ENCODE results near the gene TFAP2A. TPM values are rescaled to one million over a fixed set of nuclear protein-coding genes. Genes with fewer than 3 reads are reported as not detected.
A peak's percentile ranks its signal among the peaks of the same experiment; 100 is the strongest.

TFAP2A gene
- total RNA-seq, 3 donors from 2014 or later: 25.2 to 46.0 TPM; not detected in 1

GRCh38 chr6:10415617-10416480 is 975 bp upstream of the TFAP2A start:
- no peaks in the 10 kb centered on the region for H3K9me3 ChIP-seq
- no peak for TF ChIP-seq CTCF (IDR thresholded peaks at IDR 0.05)
- no peak for TF ChIP-seq POLR2AphosphoS5 (IDR thresholded peaks at IDR 0.05)
- no peak for TF ChIP-seq POLR2A (IDR thresholded peaks at IDR 0.05)
- peaks cover 0 to 8% of the 10 kb centered on the region in 2 donors for H3K4me1 ChIP-seq
- peak overlapping the region; percentile 97 to 98 for H3K27ac ChIP-seq
- intact Hi-C loops (cut with DNase I; ENCODE audit: low total_unique reads): no loop called here
- peak overlapping the region in 2 of 3 donors; percentile 59 to 95 for H3K4me3 ChIP-seq
- peaks cover 5 to 50% of the 10 kb centered on the region in 2 donors for H3K27me3 ChIP-seq
- no peak for DNase-seq (ENCODE audit: low spot score in 2 of 2)
- H3K36me3 ChIP-seq: no peaks in the 10 kb centered on the region

- H3K4me1 ChIP-seq: peaks cover 0 to 5% of the 10 kb centered on the region in 2 donors
Measured at GRCh38 chr6:10413850-10414738, 780 bp downstream of the TFAP2A start.

GRCh38 chr6:10413262-10413849 is 1.5 kb downstream of the TFAP2A start:
- no peaks in the 10 kb centered on the region for H3K9me3 ChIP-seq
- peaks cover 5 to 46% of the 10 kb centered on the region in 2 donors for H3K27me3 ChIP-seq
- H3K4me1 ChIP-seq: peaks cover 0 to 5% of the 10 kb centered on the region in 2 donors
- H3K36me3 ChIP-seq: no peaks in the 10 kb centered on the region
- H3K27ac ChIP-seq: peak overlapping the region; percentile 97 to 98
- no peak for DNase-seq (ENCODE audit: low spot score in 2 of 2)
- TF ChIP-seq POLR2AphosphoS5 (IDR thresholded peaks at IDR 0.05): no peak
- TF ChIP-seq CTCF (IDR thresholded peaks at IDR 0.05): no peak
- no peak for TF ChIP-seq POLR2A (IDR thresholded peaks at IDR 0.05)
- peak overlapping the region; percentile 58 to 95 (median 59) for H3K4me3 ChIP-seq
- intact Hi-C loops (cut with DNase I; ENCODE audit: low total_unique reads): no loop called here

More at GRCh38 chr6:10413850-10414738, 780 bp downstream of the TFAP2A start:
- H3K4me3 ChIP-seq: peak overlapping the region in 2 of 3 donors; percentile 59 to 95
- peak overlapping the region; percentile 97 to 98 for H3K27ac ChIP-seq
- DNase-seq (ENCODE audit: low spot score in 2 of 2): no peak
- H3K27me3 ChIP-seq: peaks cover 5 to 54% of the 10 kb centered on the region in 2 donors
- H3K9me3 ChIP-seq: no peaks in the 10 kb centered on the region
- peak in 1 of 3 donors; percentile 32 for TF ChIP-seq CTCF (IDR thresholded peaks at IDR 0.05)
- no peak for TF ChIP-seq POLR2AphosphoS5 (IDR thresholded peaks at IDR 0.05)
- no peaks in the 10 kb centered on the region for H3K36me3 ChIP-seq
- intact Hi-C loops (cut with DNase I; ENCODE audit: low total_unique reads): no loop called here

- intact Hi-C loops (cut with DNase I; ENCODE audit: low total_unique reads): no loop called here
Measured at GRCh38 chr6:10412461-10413261, 2.2 kb downstream of the TFAP2A start.

More at GRCh38 chr6:10412461-10413261, 2.2 kb downstream of the TFAP2A start:
- H3K27me3 ChIP-seq: peaks cover 5 to 41% of the 10 kb centered on the region in 2 donors
- TF ChIP-seq POLR2A (IDR thresholded peaks at IDR 0.05) (peak; percentile 75), CTCF (IDR thresholded peaks at IDR 0.05) (peak; percentile 10 to 45 (median 30)), POLR2AphosphoS5 (IDR thresholded peaks at IDR 0.05) (peak; percentile 72 to 83 (median 72))
- no peaks in the 10 kb centered on the region for H3K36me3 ChIP-seq
- no peaks in the 10 kb centered on the region for H3K9me3 ChIP-seq
- H3K4me1 ChIP-seq: peaks cover 0 to 5% of the 10 kb centered on the region in 2 donors
- peak; percentile 90 to 92 for DNase-seq (ENCODE audit: low spot score in 2 of 2)
- H3K27ac ChIP-seq: peak overlapping the region; percentile 97 to 98
- peak overlapping the region; percentile 58 to 95 (median 59) for H3K4me3 ChIP-seq

Data from breast epithelium (tissue), 4 donors.